ENCODE results near the gene DPP7. TPM values are rescaled to one million over a fixed set of nuclear protein-coding genes. Genes with fewer than 3 reads are reported as not detected.
A peak's percentile ranks its signal among the peaks of the same experiment; 100 is the strongest.

Gene DPP7
- total and polyA plus RNA-seq, 2 of the 4 experiments (the other 2 are of a cell fraction), result 14.9 to 76.4 TPM

DNA sequence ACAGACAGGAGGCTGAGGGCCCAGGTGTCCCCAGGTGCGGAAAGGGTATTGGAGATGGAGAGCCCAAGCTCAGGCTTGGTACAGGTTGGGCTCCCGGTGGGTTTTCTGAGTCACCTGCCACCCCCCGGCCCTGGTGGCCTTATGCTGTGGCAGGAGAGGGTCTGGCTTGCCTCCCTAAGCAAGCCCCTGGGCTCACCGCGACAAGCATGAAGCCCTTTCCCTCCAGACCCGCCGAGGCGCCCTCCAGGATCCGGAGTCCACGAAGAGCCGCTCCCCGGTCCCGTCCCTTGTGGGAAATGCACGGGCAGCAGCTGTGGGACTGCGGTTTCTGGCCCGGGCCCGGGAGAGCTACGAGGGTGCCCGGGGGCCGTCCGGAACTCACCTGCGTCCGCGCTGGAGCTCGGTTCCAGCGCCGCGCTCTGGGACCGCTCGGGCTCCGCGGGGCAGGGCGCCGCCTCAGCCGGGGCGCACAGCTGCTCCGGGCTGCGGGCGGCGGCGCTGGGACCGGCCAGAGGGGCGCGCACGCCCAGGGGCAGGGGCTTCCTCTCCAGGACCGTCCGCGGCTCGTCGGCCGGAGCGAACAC is 44.9 kb downstream of the DPP7 start:
- no peak overlapping the region for H2BK15ac ChIP-seq (ENCODE audit: low read depth, low read length)
- H3K9ac ChIP-seq (ENCODE audit: low read depth, low read length), result no peak overlapping the region
- H3K9me1 ChIP-seq (ENCODE audit: insufficient read depth, low read length), result no peaks in the 10 kb centered on the region
- H3K27ac ChIP-seq (ENCODE audit: insufficient read depth, low read length), result no peak overlapping the region
- H4K91ac ChIP-seq (ENCODE audit: insufficient read depth, low read depth, low read length), result no peak overlapping the region
- in situ Hi-C loops (cut with MboI; ENCODE audit: low sequenced_read_pairs), result no loop called here
- no peak for DNase-seq
- CTCF ChIA-PET, result interaction anchor here (0.7 kb wide), 1 partner anchor 40 kb away, joined by 4 read pairs; no protein-coding TSS in a partner anchor
- H2AFZ ChIP-seq (replicated peaks; ENCODE audit: low read length, poor library complexity), result peak overlapping the region; percentile 77
- H3K14ac ChIP-seq (replicated peaks; ENCODE audit: low read depth, low read length), result no peak overlapping the region
- H3K4me1 ChIP-seq (ENCODE audit: control insufficient read depth, insufficient read depth, low read length), result peaks cover 3% of the 10 kb centered on the region; the same call in 1 of the 2 replicates
- H3K18ac ChIP-seq (ENCODE audit: low read depth, low read length), result no peak overlapping the region
- peaks cover 2 to 11% of the 10 kb centered on the region in 2 experiments for H3K79me1 ChIP-seq (ENCODE audit: low read depth in 1 of 2, low read length in 2 of 2)
- no peaks in the 10 kb centered on the region for H3K9me3 ChIP-seq (ENCODE audit: control insufficient read depth, insufficient read depth, low read length)
- no peak overlapping the region for H2BK20ac ChIP-seq (ENCODE audit: low read depth, low read length)
- no peak for TF ChIP-seq RCOR1 (IDR thresholded peaks at IDR 0.05; ENCODE audit: insufficient replicate concordance, low read length)
- no peak for TF ChIP-seq RAD21 (IDR thresholded peaks at IDR 0.05; ENCODE audit: low read length)
- WGBS, 2 experiments (ENCODE audit: extremely low coverage in 2 of 2, insufficient read length in 1 of 2), result 6% methylated on average over 19 of the region's 52 CpGs; no CpG with 5 or more reads in 1 of the 2 experiments
- H3K23ac ChIP-seq (ENCODE audit: low read depth, low read length), result no peak overlapping the region
- peak overlapping the region; percentile 42 for H2AK9ac ChIP-seq (replicated peaks; ENCODE audit: low read depth, low read length, poor library complexity)
- H2AK5ac ChIP-seq (ENCODE audit: low read depth, low read length), result no peak overlapping the region
- peak; percentile 13 for ATAC-seq (ENCODE audit: low read depth)
- H3K4me2 ChIP-seq (ENCODE audit: low read depth, low read length), result peak overlapping the region; percentile 29
- no peak overlapping the region for H3K56ac ChIP-seq (ENCODE audit: extremely low read depth, insufficient read depth, low read length)
- no peaks in the 10 kb centered on the region for H4K20me1 ChIP-seq (ENCODE audit: insufficient read depth, low read length)
- no peaks in the 10 kb centered on the region for H3K36me3 ChIP-seq (ENCODE audit: control insufficient read depth, insufficient read depth, low read length)
- intact Hi-C loops (cut with micrococcal nuclease), result loop anchor here (1.0 kb wide), 1 partner anchor 17 kb away; the partner anchor contains the start of gene MAN1B1
- POLR2A ChIA-PET (ENCODE audit: unreplicated experiment), result interaction anchor here (0.6 kb wide), 1 partner anchor 1185 kb away, joined by 3 read pairs; no protein-coding TSS in a partner anchor
- H3K27me3 ChIP-seq (ENCODE audit: control insufficient read depth, insufficient read depth, low read length), result no peaks in the 10 kb centered on the region; the same call in 1 of the 2 replicates
- no peak overlapping the region for H2BK5ac ChIP-seq (ENCODE audit: low read depth, low read length, poor library complexity, severe bottlenecking)
- no peak overlapping the region for H4K8ac ChIP-seq (ENCODE audit: low read depth in 2 of 2, low read length in 2 of 2)
- no peak overlapping the region for H4K5ac ChIP-seq (ENCODE audit: low read depth, low read length)
- dilution Hi-C loops (cut with HindIII; ENCODE audit: low sequenced_read_pairs, unreplicated experiment), result no loop called here
- BruUV-seq (replicated peaks), result no TSS peak
- peak overlapping the region; percentile 53; the same call in 1 of the 2 replicates for H3K4me3 ChIP-seq (ENCODE audit: insufficient read depth, low read depth, low read length)
- H2BK120ac ChIP-seq (ENCODE audit: low read depth, low read length), result no peak overlapping the region
- no peak overlapping the region for H3K4ac ChIP-seq (ENCODE audit: low read depth, low read length)

Data from IMR-90 (cell line).